GM18526 (cell line): ENCODE results near the gene TMEM132D.

Source experiments
- POLR2A ChIP-seq: IDR thresholded peaks from 3 replicates; pipeline ENCODE4 v1.6.1; 2011; ENCODE audit not compliant: insufficient read length; ENCODE audit errors: extremely low read depth

Gene TMEM132D

DNA sequence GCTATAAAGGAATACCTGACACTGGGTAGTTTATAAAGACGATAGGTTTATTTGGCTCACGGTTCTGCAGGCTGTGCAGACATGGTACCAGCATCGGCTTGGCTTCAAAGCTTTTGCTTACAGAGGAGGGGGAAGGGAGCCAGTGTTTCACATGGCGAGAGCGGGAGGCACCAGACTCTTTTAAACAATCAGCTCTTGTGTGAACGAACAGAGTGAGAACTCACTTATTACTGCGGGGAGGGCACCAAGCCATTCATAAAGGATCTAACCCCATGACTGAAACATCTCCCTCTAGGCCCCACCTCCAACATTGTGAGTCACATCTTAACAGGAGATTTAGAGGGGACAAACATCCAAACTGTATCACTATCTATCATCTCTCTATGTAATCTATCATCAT, 227.4 kb downstream of the TMEM132D start:
- TF ChIP-seq POLR2A = no peak

DNA sequence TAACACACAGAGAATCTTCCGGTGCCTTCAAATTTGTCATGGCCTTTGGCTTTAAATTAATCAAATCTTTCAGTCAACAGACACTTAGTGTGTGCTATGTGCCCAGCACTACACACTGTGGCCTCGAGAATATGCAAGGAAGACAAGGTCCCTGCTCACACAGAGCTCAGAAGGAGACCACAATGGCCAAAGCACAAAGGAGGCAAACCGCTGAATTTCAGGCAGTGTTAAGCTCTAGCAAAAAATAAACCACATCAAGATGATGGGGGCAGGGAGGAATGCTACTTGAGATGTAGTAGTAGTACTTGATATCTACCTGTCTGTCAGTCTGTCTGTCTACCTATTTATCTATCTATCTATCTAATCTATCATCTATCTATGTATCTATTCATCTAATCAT, 227.9 kb downstream of the TMEM132D start:
- TF ChIP-seq POLR2A = no peak

DNA sequence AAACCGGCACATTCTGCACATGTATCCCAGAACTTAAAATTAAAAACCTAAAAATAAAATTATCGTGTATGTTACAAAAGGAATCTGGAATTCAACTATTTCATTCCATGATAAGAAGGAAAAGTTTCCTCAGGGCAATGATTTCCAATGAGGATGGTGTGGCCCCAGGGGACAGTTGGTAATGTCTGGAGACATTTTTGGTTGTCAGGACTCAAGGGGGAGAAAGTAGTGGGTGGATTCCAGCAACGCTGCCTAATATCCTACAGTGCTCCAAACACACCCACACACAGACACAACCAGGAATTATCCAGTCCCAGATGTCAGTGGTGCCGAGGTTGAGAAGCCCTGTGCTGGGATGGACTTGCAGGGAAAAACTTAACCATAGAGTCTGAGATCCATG, 228.3 kb downstream of the TMEM132D start:
- no peak for TF ChIP-seq POLR2A

DNA sequence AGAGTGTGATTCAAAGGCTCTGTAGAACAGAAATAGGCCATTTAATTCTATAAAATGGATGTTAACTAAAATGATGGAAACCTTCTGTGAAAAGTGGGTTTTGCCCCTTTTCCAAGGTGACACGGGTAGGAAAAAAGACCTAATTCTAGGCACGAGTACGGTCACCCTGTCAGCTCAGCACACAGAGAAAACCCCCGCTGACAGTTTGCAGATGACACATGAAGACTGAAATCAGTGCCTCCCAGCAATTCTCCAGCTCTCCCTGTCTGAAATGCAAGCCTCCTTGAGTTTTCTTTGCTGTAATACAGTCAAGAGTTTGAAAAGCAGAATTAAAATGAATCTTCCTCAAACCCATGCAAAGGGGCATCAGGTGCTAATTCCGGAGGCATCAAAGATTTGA, 230.0 kb downstream of the TMEM132D start:
- TF ChIP-seq POLR2A = no peak

DNA sequence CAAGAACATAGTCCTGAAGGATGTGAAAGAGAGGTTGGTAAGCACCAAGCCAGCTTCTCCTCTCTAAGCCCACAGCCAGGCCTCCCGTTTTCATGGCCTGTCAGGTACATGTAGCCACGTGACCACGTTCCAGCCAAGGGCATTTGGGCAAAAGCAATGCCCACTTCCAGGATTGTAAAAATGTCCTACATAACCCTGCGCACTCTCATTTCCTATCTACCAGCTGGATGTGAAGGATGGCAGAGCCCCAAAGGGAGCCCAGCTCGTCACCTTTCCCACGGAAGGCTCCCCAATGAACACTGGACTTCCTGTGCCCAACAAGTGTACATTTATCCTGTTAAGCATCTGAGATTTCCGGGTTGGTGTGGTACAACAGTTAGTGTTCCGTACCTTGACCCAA, 231.7 kb downstream of the TMEM132D start:
- TF ChIP-seq POLR2A = no peak

DNA sequence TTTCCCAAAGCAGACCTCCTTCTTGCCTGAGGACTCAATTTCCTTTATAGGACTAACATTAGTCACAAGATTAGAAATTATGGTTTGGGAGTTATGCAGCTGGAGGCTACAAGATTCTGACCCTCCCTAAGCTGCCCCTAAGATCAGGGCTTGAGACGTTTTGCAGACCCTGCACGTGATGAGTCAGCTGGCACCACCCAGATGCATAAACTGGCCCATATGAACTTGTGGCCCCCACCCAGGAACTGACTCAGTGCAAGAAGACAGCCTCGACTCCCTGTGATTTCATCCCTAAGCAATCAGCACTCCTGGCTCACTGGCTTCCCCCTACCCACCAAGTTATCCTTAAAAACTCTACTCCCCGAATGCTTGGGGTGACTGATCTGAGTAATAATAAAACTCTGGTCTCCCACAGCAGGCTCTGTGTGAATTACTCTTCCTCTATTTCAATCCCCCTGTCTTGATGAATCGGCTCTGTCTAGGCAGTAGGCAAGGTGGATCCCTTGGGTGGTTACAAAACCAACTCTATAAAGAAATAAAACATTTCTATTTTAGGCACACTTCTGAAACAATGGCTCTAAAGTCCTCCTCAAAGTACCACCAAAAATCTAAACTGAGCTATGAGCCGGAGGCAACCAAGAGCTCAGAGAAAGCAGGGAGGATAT, 233.4 kb downstream of the TMEM132D start:
- TF ChIP-seq POLR2A = no peak

DNA sequence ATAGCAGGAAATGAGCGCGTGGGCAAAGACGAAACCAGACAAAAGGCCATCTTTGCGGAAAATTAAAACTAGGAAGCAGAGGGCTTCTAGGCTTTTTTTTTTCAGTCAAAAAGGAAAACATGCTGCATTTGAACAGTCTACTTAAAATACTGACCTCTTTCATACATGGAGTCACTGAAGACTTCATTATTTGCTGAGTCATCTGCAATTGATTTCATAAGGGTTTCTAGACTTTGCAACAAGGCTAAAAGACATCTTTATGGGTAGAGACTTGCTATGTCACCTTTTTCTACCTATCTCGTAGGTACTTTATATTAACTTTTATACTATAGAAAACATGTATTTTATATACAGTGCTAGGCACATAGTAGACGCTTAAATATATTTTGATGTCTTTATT, 238.4 kb downstream of the TMEM132D start:
- TF ChIP-seq POLR2A = no peak

DNA sequence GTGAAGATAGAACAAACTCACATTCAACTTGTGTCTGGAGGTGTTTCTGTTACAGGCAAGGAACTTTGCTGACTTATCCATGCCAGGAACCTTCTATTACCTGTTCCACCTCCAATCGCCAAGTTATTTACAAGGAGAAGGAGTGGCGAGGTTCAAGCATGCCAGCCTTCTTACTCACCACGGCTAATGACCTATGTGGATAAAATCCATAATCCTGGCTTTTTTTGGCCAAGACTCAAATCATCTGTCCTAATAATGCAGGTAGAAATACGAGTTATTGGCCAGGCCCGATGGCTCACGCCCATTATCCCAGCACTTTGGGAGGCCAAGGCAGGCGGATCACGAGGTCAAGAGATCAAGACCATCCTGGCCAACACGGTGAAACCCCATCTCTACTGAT, 241.6 kb downstream of the TMEM132D start:
- TF ChIP-seq POLR2A = no peak

DNA sequence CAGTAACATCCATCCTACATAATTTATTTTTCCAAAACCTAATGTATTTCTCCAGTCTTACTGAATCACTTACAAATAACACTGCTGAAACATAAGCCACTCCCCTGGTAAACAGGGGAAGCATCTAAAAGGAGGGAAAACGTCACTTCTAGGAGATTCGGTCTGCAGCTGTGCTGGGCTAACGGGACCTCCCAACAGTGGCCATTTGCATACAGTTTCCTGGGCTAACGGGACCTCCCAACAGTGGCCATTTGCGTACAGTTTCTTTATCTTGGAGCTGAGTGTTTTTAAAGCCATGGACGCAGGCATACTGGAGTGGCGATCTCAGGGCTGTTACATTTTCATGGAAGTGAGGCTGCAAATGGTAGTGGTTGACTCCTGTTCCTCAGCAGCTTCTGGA, 242.9 kb downstream of the TMEM132D start:
- no peak for TF ChIP-seq POLR2A

DNA sequence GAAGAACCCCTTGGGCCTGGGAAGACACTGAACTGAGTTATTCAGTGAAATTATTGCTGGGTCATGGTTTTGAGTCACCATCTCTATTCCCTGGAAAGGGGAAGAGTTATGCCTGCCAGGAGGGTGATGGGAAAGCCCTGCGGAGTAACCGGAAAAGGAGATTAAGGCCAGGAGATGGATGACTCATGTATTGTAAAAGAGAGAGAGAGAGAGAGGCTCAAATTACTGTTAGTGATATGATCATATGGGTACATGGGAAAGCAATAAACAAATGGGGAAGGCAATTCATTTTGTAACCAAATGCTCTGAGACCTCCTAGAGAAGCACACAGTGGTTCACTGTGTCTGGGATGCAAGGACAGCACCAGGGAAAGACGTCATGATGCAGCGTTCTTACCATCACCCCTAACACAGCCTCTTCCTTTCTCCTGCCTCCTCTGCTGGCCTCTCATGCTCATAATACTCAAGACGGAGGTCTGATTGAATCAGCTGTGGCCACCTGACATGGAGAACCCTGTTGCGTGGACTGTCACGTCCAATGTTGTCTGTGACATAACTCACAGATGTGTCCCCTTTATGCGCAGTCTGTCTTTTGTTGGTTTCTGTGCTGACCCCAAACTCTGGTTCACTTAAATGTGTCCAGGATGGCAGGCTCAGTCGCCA, 243.7 kb downstream of the TMEM132D start:
- no peak for TF ChIP-seq POLR2A

DNA sequence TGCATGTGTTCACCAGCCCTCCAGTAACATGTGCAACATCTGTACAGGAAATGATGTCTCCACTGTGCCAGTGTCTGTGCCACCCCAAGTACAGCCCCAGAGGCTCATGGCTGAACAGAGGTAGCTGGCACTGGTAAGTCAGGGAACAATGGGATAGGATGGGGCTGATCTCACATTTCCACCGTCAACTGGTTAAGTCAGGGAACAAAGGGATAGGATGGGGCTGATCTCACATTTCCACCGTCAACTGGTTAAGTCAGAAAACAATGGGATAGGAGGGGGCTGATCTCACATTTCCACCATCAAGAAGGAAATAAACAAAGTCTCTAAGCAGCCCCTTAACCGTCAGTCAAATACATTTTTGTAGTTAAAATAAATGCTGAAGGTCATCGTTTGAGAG, 246.6 kb downstream of the TMEM132D start:
- no peak for TF ChIP-seq POLR2A

DNA sequence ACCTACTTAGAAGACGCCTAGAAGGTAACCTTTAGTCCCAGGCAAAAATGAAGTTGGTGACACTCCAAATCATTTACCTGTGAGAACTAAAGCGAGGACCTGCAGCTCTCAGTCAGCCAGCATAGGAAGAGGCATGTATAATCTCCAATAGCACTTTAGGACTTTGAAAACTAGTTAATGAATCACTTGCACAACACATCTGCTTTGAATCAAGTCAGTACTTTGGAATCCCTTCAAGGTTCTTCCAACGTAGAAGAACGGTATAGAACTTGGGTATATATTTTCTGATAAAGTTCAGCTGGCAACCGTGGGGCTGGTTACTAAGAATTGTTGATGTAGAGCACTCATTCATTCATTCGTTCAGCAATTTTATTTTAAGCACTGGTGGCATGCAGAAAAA, 251.9 kb downstream of the TMEM132D start:
- TF ChIP-seq POLR2A = no peak

DNA sequence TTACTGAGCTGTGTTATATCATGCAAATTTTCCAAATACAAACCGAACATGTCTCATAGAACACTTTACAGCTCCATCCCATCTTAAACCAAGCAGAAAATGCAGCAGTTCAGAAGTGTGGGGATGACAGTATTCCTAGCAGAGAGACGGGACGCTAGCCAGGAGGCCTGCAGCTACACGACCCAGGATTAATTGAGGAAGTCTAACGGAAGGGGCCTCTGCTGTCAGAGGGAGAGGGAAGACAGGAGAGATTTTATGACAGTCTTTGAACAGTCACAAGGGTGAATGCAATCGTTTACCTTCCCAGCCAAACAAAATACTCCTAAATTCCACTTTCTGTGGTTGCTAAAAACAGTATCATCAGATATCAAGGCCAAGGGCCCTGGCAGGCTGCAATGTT, 261.9 kb downstream of the TMEM132D start:
- no peak for TF ChIP-seq POLR2A

DNA sequence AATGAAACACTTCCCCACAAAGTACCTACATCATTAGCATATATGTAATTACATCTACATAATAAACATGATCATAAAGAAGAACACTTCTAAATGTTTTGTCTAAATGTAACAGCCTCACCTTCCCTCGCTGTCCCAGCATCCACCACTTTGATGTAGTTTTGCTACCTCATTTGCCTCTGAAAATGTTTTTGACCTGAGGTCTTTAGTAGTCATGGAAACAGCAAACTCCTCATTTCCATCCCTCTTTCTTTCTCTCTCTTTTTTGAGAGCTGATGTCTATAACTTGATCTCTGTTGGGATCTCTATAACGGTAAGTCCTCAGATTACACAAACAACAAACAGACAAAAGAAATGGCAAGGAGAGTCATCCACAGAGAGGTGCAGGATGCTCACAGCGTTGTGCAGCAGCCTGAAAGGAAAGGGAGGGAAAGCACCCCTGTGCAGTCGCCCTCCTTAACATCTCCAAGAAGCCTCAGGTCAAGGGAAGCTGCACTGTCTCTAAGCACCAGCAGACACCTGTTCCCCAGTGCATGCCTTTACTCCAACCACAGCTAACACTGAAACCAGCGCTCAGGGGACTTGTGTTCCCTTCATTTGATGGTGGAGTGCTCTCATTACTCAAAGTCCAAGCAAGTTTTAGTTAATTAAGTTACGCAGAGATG, 268.7 kb downstream of the TMEM132D start:
- no peak for TF ChIP-seq POLR2A

DNA sequence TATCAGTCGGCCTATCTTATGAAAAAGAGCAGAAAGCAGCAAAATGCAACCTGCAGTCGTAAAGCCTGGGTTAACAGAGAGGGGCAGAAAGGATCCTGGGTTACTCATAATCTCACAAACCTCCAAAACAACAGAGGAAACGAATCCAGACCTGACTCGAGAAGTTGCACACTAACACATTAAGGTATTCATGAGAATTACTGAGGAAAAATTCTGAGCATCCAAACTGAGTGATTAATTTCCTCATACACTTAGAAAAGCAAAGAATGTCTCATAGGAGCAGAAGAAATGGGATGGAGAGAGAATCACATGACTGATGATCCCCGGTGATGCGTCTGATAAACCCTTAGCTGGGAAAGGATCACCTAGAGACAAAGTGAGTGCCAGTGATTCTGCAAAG, 272.5 kb downstream of the TMEM132D start:
- no peak for TF ChIP-seq POLR2A

DNA sequence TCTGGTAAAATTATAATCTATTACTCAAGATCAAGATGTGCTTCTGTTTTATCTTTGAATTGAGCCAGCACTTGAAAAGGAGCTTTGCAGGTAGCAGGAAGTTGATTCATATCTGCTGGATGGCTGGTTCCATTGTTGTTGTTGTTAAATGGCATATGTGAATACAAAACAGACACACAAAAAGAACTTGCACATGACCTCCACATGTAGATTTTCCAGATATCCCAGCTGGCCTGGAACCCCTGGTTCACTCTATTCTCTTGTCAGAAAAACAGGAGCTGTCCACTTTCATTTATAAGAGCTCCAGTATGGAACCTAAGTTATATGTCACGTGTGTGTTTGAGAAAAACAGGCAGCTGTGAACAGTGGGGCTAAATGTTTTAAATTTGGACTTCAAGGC, 273.9 kb downstream of the TMEM132D start:
- TF ChIP-seq POLR2A = no peak
